Measurements from ENCODE around the gene SPTBN4.

SPTBN4 gene

DNA sequence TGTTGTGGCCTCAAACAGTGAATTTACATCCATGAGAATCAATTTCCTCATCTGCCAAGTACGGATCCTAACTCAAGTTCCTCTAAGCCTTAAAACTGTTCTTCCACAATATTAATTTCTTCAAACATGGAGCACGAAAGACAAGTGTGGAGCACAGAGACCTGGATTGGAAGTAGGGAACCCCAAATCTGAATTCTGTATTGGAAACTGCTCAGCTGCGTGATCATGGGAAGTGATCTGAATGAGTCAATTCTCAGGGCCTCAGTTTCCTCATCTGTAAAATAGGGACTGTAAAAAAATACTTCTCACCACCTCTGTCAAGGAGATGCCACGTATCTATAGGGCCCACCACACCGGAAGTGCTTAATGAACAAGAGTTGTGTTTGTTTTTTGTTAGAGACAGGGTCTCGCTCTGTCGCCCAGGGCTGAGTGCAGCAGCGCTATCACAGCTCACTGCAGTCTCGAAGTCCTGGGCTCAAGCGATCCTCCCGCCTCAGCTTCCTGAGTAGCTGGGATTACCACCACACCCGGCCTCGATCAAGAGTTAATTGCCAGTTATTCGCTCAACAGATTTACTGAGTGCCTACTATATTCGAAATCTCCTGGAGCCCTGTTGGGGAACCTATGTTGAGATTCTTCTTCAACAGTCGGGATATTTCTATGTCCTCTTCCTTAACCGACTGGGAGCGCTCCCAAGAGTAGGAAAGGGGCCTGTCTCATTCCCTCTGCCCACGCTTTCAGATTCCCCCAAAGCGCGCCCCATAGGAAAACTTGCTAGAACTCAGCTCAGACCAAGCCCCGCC lies 24.3 kb upstream of the SPTBN4 start (continued):
- TF ChIP-seq OVOL3 (tag by site-specific recombination; IDR thresholded peaks at IDR 0.05) (no peak), SP3 (tag by site-specific recombination; IDR thresholded peaks at IDR 0.05) (no peak), ZNF555 (tag by site-specific recombination; conservative IDR thresholded peaks at IDR 0.05) (no peak), ZBTB44 (tag by site-specific recombination; IDR thresholded peaks at IDR 0.05) (no peak), ZNF266 (tag by site-specific recombination; IDR thresholded peaks at IDR 0.05; ENCODE audit: low read depth) (no peak), ZNF184 (tag by site-specific recombination; IDR thresholded peaks at IDR 0.05) (peak; percentile 12; the same call in 1 of the 2 replicates), ZNF704 (tag by site-specific recombination; IDR thresholded peaks at IDR 0.05) (no peak), ZNF112 (tag by site-specific recombination; IDR thresholded peaks at IDR 0.05) (no peak), ZNF423 (tag by site-specific recombination; IDR thresholded peaks at IDR 0.05) (no peak), KLF9 (tag by site-specific recombination; IDR thresholded peaks at IDR 0.05; ENCODE audit: low read depth) (no peak), ZFHX2 (tag by site-specific recombination; conservative IDR thresholded peaks at IDR 0.05) (peak; percentile 77), PRDM1 (tag by site-specific recombination; IDR thresholded peaks at IDR 0.05) (peak; percentile 42), ZNF621 (tag by site-specific recombination; IDR thresholded peaks at IDR 0.05) (no peak), WT1 (tag by site-specific recombination; IDR thresholded peaks at IDR 0.05) (no peak; the same call in 1 of the 2 replicates), ZNF558 (tag by site-specific recombination; IDR thresholded peaks at IDR 0.05) (no peak; the same call in 1 of the 2 replicates), ZNF518A (tag by site-specific recombination; conservative IDR thresholded peaks at IDR 0.05; ENCODE audit: low read depth) (no peak), ZNF76 (tag by site-specific recombination; IDR thresholded peaks at IDR 0.05; ENCODE audit: borderline replicate concordance, low read depth) (no peak), ZSCAN16 (tag by site-specific recombination; IDR thresholded peaks at IDR 0.05) (no peak), ZNF174 (tag by site-specific recombination; IDR thresholded peaks at IDR 0.05) (no peak), ZNF2 (tag by site-specific recombination; IDR thresholded peaks at IDR 0.05) (no peak), ZNF138 (tag by site-specific recombination; IDR thresholded peaks at IDR 0.05; ENCODE audit: borderline replicate concordance) (no peak), ZNF133 (tag by site-specific recombination; IDR thresholded peaks at IDR 0.05) (no peak), BCL11B (tag by site-specific recombination; IDR thresholded peaks at IDR 0.05; ENCODE audit: low read depth) (no peak), KLF7 (tag by site-specific recombination; IDR thresholded peaks at IDR 0.05; ENCODE audit: borderline replicate concordance) (no peak), KLF16 (tag by site-specific recombination; IDR thresholded peaks at IDR 0.05) (no peak), ZNF214 (tag by site-specific recombination; IDR thresholded peaks at IDR 0.05; ENCODE audit: borderline replicate concordance) (no peak)
- TF ChIP-seq, protein P1, sequence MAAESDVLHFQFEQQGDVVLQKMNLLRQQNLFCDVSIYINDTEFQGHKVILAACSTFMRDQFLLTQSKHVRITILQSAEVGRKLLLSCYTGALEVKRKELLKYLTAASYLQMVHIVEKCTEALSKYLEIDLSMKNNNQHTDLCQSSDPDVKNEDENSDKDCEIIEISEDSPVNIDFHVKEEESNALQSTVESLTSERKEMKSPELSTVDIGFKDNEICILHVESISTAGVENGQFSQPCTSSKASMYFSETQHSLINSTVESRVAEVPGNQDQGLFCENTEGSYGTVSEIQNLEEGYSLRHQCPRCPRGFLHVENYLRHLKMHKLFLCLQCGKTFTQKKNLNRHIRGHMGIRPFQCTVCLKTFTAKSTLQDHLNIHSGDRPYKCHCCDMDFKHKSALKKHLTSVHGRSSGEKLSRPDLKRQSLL (tag by site-specific recombination; IDR thresholded peaks at IDR 0.05): 0 out of 2 replicates have a peak, but pooled peaks have one; percentile 25
- TF ChIP-seq, protein P2, sequence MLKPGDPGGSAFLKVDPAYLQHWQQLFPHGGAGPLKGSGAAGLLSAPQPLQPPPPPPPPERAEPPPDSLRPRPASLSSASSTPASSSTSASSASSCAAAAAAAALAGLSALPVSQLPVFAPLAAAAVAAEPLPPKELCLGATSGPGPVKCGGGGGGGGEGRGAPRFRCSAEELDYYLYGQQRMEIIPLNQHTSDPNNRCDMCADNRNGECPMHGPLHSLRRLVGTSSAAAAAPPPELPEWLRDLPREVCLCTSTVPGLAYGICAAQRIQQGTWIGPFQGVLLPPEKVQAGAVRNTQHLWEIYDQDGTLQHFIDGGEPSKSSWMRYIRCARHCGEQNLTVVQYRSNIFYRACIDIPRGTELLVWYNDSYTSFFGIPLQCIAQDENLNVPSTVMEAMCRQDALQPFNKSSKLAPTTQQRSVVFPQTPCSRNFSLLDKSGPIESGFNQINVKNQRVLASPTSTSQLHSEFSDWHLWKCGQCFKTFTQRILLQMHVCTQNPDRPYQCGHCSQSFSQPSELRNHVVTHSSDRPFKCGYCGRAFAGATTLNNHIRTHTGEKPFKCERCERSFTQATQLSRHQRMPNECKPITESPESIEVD (tag by site-specific recombination; IDR thresholded peaks at IDR 0.05): no peak

Data from HEK293 (cell line).